WTC11 (cell line): ENCODE measurements around the gene CEP135.

Experiments
- ATF2 ChIP-seq: sonication (generic); formaldehyde crosslinking; IDR thresholded peaks from 2 replicates; pipeline ENCODE4 v1.8.1; 2022; ENCODE audit warnings: low read depth, missing genetic modification reagents, borderline replicate concordance
- ESRRA ChIP-seq: sonication (generic); formaldehyde crosslinking; IDR thresholded peaks from 2 replicates; pipeline ENCODE4 v1.8.1; 2022; ENCODE audit warnings: mild to moderate bottlenecking, missing genetic modification reagents, borderline replicate concordance
- FOXP1 ChIP-seq: sonication (generic); formaldehyde crosslinking; IDR thresholded peaks from 2 replicates; pipeline ENCODE4 v1.8.0; 2022; ENCODE audit warnings: missing genetic modification reagents, mild to moderate bottlenecking, moderate library complexity, borderline replicate concordance
- KAT7 ChIP-seq: sonication (generic); formaldehyde crosslinking; IDR thresholded peaks from 2 replicates; pipeline ENCODE4 v1.8.1; 2023; ENCODE audit warnings: missing genetic modification reagents, mild to moderate bottlenecking, borderline replicate concordance
- MAX ChIP-seq: sonication (generic); formaldehyde crosslinking; IDR thresholded peaks from 2 replicates; pipeline ENCODE4 v1.8.0; 2022; ENCODE audit warnings: mild to moderate bottlenecking, missing genetic modification reagents
- MYBL2 ChIP-seq: sonication (generic); formaldehyde crosslinking; IDR thresholded peaks from 2 replicates; pipeline ENCODE4 v1.8.1; 2023; ENCODE audit warnings: mild to moderate bottlenecking, moderate library complexity, missing genetic modification reagents
- NFYB ChIP-seq: sonication (generic); formaldehyde crosslinking; conservative IDR thresholded peaks from 2 replicates; pipeline ENCODE4 v1.8.0; 2022; ENCODE audit warnings: low read depth, missing genetic modification reagents
- NR3C1 ChIP-seq: sonication (generic); formaldehyde crosslinking; conservative IDR thresholded peaks from 2 replicates; pipeline ENCODE4 v1.8.1; 2023; ENCODE audit warnings: low read depth, mild to moderate bottlenecking, missing genetic modification reagents
- SP1 ChIP-seq: sonication (generic); formaldehyde crosslinking; conservative IDR thresholded peaks from 2 replicates; pipeline ENCODE4 v1.8.1; 2022; ENCODE audit warnings: missing genetic modification reagents
- TEAD1 ChIP-seq: sonication (generic); formaldehyde crosslinking; IDR thresholded peaks from 2 replicates; pipeline ENCODE4 v1.8.0; 2022; ENCODE audit warnings: mild to moderate bottlenecking, missing genetic modification reagents
- ZNF121 ChIP-seq: sonication (generic); formaldehyde crosslinking; IDR thresholded peaks from 2 replicates; pipeline ENCODE4 v1.8.0; 2023; ENCODE audit warnings: missing genetic modification reagents
- ZNF138 ChIP-seq: sonication (generic); formaldehyde crosslinking; conservative IDR thresholded peaks from 2 replicates; pipeline ENCODE4 v1.8.1; 2022; ENCODE audit warnings: mild to moderate bottlenecking, moderate library complexity, missing genetic modification reagents
- TF ChIP-seq, protein P1 (sequence below): sonication (generic); formaldehyde crosslinking; IDR thresholded peaks from 2 replicates; pipeline ENCODE4 v1.8.1; 2023; ENCODE audit warnings: mild to moderate bottlenecking, missing genetic modification reagents
- TF ChIP-seq, protein P2 (sequence below): fragments of 200-600 bp; IDR thresholded peaks from 2 replicates; pipeline ENCODE4 v1.8.0; 2022; ENCODE audit warnings: antibody characterized with exemption

- TF ChIP-seq FOXP1 (CRISPR knock-in tag) = no peak
- TF ChIP-seq, protein P1, sequence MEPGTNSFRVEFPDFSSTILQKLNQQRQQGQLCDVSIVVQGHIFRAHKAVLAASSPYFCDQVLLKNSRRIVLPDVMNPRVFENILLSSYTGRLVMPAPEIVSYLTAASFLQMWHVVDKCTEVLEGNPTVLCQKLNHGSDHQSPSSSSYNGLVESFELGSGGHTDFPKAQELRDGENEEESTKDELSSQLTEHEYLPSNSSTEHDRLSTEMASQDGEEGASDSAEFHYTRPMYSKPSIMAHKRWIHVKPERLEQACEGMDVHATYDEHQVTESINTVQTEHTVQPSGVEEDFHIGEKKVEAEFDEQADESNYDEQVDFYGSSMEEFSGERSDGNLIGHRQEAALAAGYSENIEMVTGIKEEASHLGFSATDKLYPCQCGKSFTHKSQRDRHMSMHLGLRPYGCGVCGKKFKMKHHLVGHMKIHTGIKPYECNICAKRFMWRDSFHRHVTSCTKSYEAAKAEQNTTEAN (CRISPR knock-in tag) = no peak
- TF ChIP-seq, protein P2, sequence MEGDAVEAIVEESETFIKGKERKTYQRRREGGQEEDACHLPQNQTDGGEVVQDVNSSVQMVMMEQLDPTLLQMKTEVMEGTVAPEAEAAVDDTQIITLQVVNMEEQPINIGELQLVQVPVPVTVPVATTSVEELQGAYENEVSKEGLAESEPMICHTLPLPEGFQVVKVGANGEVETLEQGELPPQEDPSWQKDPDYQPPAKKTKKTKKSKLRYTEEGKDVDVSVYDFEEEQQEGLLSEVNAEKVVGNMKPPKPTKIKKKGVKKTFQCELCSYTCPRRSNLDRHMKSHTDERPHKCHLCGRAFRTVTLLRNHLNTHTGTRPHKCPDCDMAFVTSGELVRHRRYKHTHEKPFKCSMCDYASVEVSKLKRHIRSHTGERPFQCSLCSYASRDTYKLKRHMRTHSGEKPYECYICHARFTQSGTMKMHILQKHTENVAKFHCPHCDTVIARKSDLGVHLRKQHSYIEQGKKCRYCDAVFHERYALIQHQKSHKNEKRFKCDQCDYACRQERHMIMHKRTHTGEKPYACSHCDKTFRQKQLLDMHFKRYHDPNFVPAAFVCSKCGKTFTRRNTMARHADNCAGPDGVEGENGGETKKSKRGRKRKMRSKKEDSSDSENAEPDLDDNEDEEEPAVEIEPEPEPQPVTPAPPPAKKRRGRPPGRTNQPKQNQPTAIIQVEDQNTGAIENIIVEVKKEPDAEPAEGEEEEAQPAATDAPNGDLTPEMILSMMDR = no peak
- TF ChIP-seq ATF2 (CRISPR knock-in tag) = no peak
- no peak for TF ChIP-seq ZNF121 (CRISPR knock-in tag)
- no peak for TF ChIP-seq NR3C1 (CRISPR knock-in tag)
- TF ChIP-seq SP1 (CRISPR knock-in tag) = no peak
- no peak for TF ChIP-seq ZNF138 (CRISPR knock-in tag)
- TF ChIP-seq NFYB (CRISPR knock-in tag) = no peak
- no peak for TF ChIP-seq TEAD1 (CRISPR knock-in tag)
- no peak for TF ChIP-seq KAT7 (CRISPR knock-in tag)
- no peak for TF ChIP-seq MAX (CRISPR knock-in tag)
- no peak for TF ChIP-seq MYBL2 (CRISPR knock-in tag)
- no peak for TF ChIP-seq ESRRA (CRISPR knock-in tag)
Measured at GRCh38 chr4:55955710-55956109, 7.0 kb downstream of the CEP135 start.
